H1 (cell line): ENCODE results near the gene CREB3. TPM values are rescaled to one million over a fixed set of nuclear protein-coding genes. Genes with fewer than 3 reads are reported as not detected.

Experiments used
- CTCF ChIA-PET: fragments of 300-600 bp; sonication (Branson Sonifier 250); formaldehyde crosslinking; loops from one replicate; lab custom pipeline; 2021; ENCODE audit not compliant: partially characterized antibody; lab: Charles Lee
- POLR2A ChIA-PET: fragments of 300-600 bp; sonication (Branson Sonifier 250); formaldehyde crosslinking; loops from one replicate; lab custom pipeline; 2021; ENCODE audit warnings: inconsistent platforms; ENCODE audit not compliant: partially characterized antibody; lab: Charles Lee
- DNase-seq, 2 experiments: peaks; one replicate each; pipeline versions ENCODE4 v3.0.0 to v3.0.0-alpha.2; 2010 to 2022; ENCODE audit warnings: low spot score in 2 of 2, low read depth in 1 of 2, mixed read lengths in 1 of 2
- FAIRE-seq: peaks from 2 replicates; lab custom pipeline; 2011; peaks lifted over from hg19 to GRCh38; lab: Jason Lieb, UNC
- H2AFZ ChIP-seq: 2 replicates; pipeline ENCODE4 v1.8.1; 2012; ENCODE audit warnings: low read length, inconsistent platforms
- H2AK5ac ChIP-seq: 2 replicates; pipeline ENCODE4 v1.6.1; 2013; ENCODE audit warnings: low read depth, low read length
- H2BK120ac ChIP-seq: replicated peaks from 2 replicates; pipeline ENCODE3; 2013; ENCODE audit warnings: low read depth, low read length, inconsistent platforms
- H2BK12ac ChIP-seq: 2 replicates; pipeline ENCODE4 v1.6.1; 2013; ENCODE audit warnings: low read depth, low read length
- H2BK15ac ChIP-seq: 2 replicates; pipeline ENCODE4 v1.6.1; 2013; ENCODE audit warnings: low read length
- H2BK20ac ChIP-seq: 2 replicates; pipeline ENCODE4 v1.6.1; 2013; ENCODE audit warnings: low read length
- H2BK5ac ChIP-seq: 2 replicates; pipeline ENCODE4 v1.6.1; 2013; ENCODE audit warnings: low read depth, low read length
- H3K14ac ChIP-seq: 2 replicates; pipeline ENCODE4 v1.6.1; 2013; ENCODE audit warnings: inconsistent platforms; ENCODE audit not compliant: insufficient read length
- H3K18ac ChIP-seq: 2 replicates; pipeline ENCODE4 v1.6.1; 2013; ENCODE audit warnings: low read length; ENCODE audit errors: extremely low read depth
- H3K23ac ChIP-seq: 2 replicates; pipeline ENCODE4 v1.6.1; 2013; ENCODE audit warnings: inconsistent platforms; ENCODE audit not compliant: insufficient read length
- H3K23me2 ChIP-seq: 2 replicates; pipeline ENCODE4 v1.6.1; 2013; ENCODE audit warnings: low read depth, low read length
- H3K27ac ChIP-seq: 2 replicates; pipeline ENCODE4 v1.6.1; 2011; ENCODE audit warnings: low read depth, low read length, inconsistent platforms
- H3K27me3 ChIP-seq, 4 experiments: replicated peaks in 1 of 4; 1 replicate in 1 of 4; 2 replicates in 3 of 4; pipeline versions ENCODE4 v1.6.1 to v1.8.1; 2011 to 2013; ENCODE audit warnings: low read length in 3 of 4, mild to moderate bottlenecking in 3 of 4, inconsistent platforms in 2 of 4, mixed read lengths in 2 of 4, moderate library complexity in 1 of 4; ENCODE audit not compliant: control insufficient read depth in 3 of 4, insufficient read depth in 3 of 4; ENCODE audit errors: extremely low read depth in 1 of 4
- H3K36me3 ChIP-seq, 4 experiments: 2 replicates each; pipeline versions ENCODE4 v1.6.1 to v1.8.1; 2011 to 2013; ENCODE audit warnings: mild to moderate bottlenecking in 4 of 4, low read length in 3 of 4, moderate library complexity in 2 of 4, control low read depth in 1 of 4, inconsistent platforms in 1 of 4; ENCODE audit not compliant: insufficient read depth in 4 of 4, control insufficient read depth in 2 of 4
- H3K4ac ChIP-seq: replicated peaks from 2 replicates; pipeline ENCODE3; 2013; ENCODE audit warnings: low read length, low read depth, mixed read lengths, inconsistent platforms; ENCODE audit not compliant: insufficient read length
- H3K4me1 ChIP-seq, 4 experiments: replicated peaks in 1 of 4; 1 replicate in 1 of 4; 2 replicates in 3 of 4; pipeline versions ENCODE4 v1.6.1 to v1.8.1; 2011 to 2013; ENCODE audit warnings: low read length in 3 of 4, inconsistent platforms in 2 of 4, mixed read lengths in 1 of 4; ENCODE audit not compliant: insufficient read depth in 4 of 4, control insufficient read depth in 3 of 4
- H3K4me2 ChIP-seq, 2 experiments: 2 replicates each; pipeline versions ENCODE4 v1.6.1 to v1.8.1; 2011 to 2013; ENCODE audit warnings: low read depth in 2 of 2, low read length in 2 of 2, control low read depth in 1 of 2, inconsistent platforms in 1 of 2, mild to moderate bottlenecking in 1 of 2; ENCODE audit not compliant: insufficient read depth in 1 of 2
- H3K4me3 ChIP-seq, 4 experiments: fragments of 200-600, 300-600 bp in 1 of 4; sonication (generic), shearing (Covaris generic), sonication (Bioruptor Twin) in 1 of 4; 2 replicates each; pipeline versions ENCODE4 v1.5.1 to v1.8.1; 2011 to 2016; ENCODE audit warnings: low read length in 4 of 4, low read depth in 3 of 4, control low read depth in 2 of 4, inconsistent platforms in 2 of 4, mild to moderate bottlenecking in 2 of 4, mixed read lengths in 1 of 4, moderate library complexity in 1 of 4; ENCODE audit not compliant: insufficient read depth in 2 of 4; ENCODE audit errors: extremely low read depth in 1 of 4
- H3K56ac ChIP-seq: replicated peaks from 2 replicates; pipeline ENCODE3; 2013; ENCODE audit warnings: low read depth, mild to moderate bottlenecking, mixed read lengths, low read length, inconsistent platforms; ENCODE audit not compliant: insufficient read length
- H3K79me1 ChIP-seq: 2 replicates; pipeline ENCODE4 v1.6.1; 2013; ENCODE audit warnings: low read depth, low read length, control low read depth
- H3K79me2 ChIP-seq, 2 experiments: 2 replicates each; pipeline versions ENCODE4 v1.6.1 to v1.8.1; 2012 to 2013; ENCODE audit warnings: low read length in 2 of 2, mild to moderate bottlenecking in 2 of 2, inconsistent platforms in 1 of 2; ENCODE audit not compliant: insufficient read depth in 2 of 2, control insufficient read depth in 1 of 2
- H3K9ac ChIP-seq, 4 experiments: replicated peaks in 1 of 4; 1 replicate in 1 of 4; 2 replicates in 3 of 4; pipeline versions ENCODE4 v1.6.1 to v1.8.1; 2011 to 2013; ENCODE audit warnings: low read depth in 3 of 4, low read length in 3 of 4, control low read depth in 2 of 4, mild to moderate bottlenecking in 2 of 4, moderate library complexity in 2 of 4, inconsistent platforms in 1 of 4; ENCODE audit errors: extremely low read depth in 1 of 4
- H3K9me3 ChIP-seq, 2 experiments: 2 replicates each; pipeline versions ENCODE4 v1.6.1 to v1.8.1; 2012 to 2013; ENCODE audit warnings: mild to moderate bottlenecking in 2 of 2, moderate library complexity in 2 of 2, control low read depth in 1 of 2, inconsistent platforms in 1 of 2, low read depth in 1 of 2, low read length in 1 of 2, mixed read lengths in 1 of 2; ENCODE audit not compliant: insufficient read depth in 2 of 2
- H4K20me1 ChIP-seq, 2 experiments: replicated peaks in 1 of 2; 2 replicates each; pipeline versions ENCODE3 to v1.8.1; 2011 to 2013; ENCODE audit warnings: inconsistent platforms in 2 of 2, low read length in 2 of 2, mild to moderate bottlenecking in 1 of 2; ENCODE audit not compliant: insufficient read depth in 2 of 2, control insufficient read depth in 1 of 2
- H4K5ac ChIP-seq: 2 replicates; pipeline ENCODE4 v1.6.1; 2013; ENCODE audit warnings: low read length, low read depth, mixed read lengths, inconsistent platforms; ENCODE audit not compliant: insufficient read length
- H4K8ac ChIP-seq: 2 replicates; pipeline ENCODE4 v1.8.0; 2013; ENCODE audit warnings: mild to moderate bottlenecking, moderate library complexity, low read length, inconsistent platforms; ENCODE audit not compliant: insufficient read depth; ENCODE audit errors: extremely low read depth
- H4K91ac ChIP-seq: replicated peaks from 2 replicates; pipeline ENCODE3; 2013; ENCODE audit warnings: low read length, mixed read lengths, inconsistent platforms; ENCODE audit not compliant: insufficient read length
- BACH1 ChIP-seq: IDR thresholded peaks from 2 replicates; pipeline ENCODE4 v1.6.1; 2012; ENCODE audit warnings: low read length, improper control_type of control experiment
- GABPA ChIP-seq: IDR thresholded peaks from 2 replicates; pipeline ENCODE4 v1.6.1; 2011; ENCODE audit warnings: mild to moderate bottlenecking, low read length, moderate library complexity, borderline replicate concordance; ENCODE audit not compliant: insufficient read depth
- RXRA ChIP-seq: IDR thresholded peaks from 2 replicates; pipeline ENCODE4 v1.6.1; 2011; ENCODE audit warnings: low read depth, mild to moderate bottlenecking, low read length, moderate library complexity; ENCODE audit not compliant: insufficient read depth
- SRF ChIP-seq: IDR thresholded peaks from 2 replicates; pipeline ENCODE4 v1.6.1; 2011; ENCODE audit warnings: mild to moderate bottlenecking, low read depth, low read length, moderate library complexity
- WGBS, 2 experiments: shearing (Covaris generic) in 1 of 2; methylation state at CpG; one replicate each; pipeline versions ENCODE4 v1.1.6 to v1.1.7; 2013 to 2015; ENCODE audit warnings: low lambda C conversion rate in 2 of 2, mixed read lengths in 2 of 2, inconsistent platforms in 1 of 2, low coverage in 1 of 2, missing lambda C conversion rate in 1 of 2; ENCODE audit not compliant: insufficient replicate concordance in 2 of 2, insufficient coverage in 1 of 2, insufficient read length in 1 of 2; ENCODE audit errors: extremely low coverage in 1 of 2, missing lambda C conversion rate in 1 of 2; 5-methylcytosine and 5-hydroxymethylcytosine counted together
- polyA plus RNA-seq, 7 experiments: library from polyadenylated mRNA; depleted of rRNA in 3 of 7; stranded (reverse) in 5 of 7; unstranded in 2 of 7; fragments of >200 nt in 5 of 7; fragments of 200-250 nt in 2 of 7; gene quantifications; 1 replicate in 5 of 7; 2 replicates in 1 of 7; 4 replicates in 1 of 7; pipeline versions ENCODE4 v1.2.1 to v1.2.3, GENCODE V29; 2011 to 2013; ENCODE audit warnings: missing spikeins in 2 of 7, mixed read lengths in 2 of 7
- total RNA-seq: library from RNA; stranded (reverse); fragmentation: NEBNext Ultra II Directional; extraction: Animal tissue kit (Norgen Biotek cat#: 25700); gene quantifications from 2 replicates; pipeline ENCODE4 v1.2.1, GENCODE V29; 2021

Gene CREB3
- total and polyA plus RNA-seq, 2 of the 8 experiments (the other 6 are each of a cell fraction or from before 2014, with no cell fraction given), result 24.4 to 25.7 TPM

DNA sequence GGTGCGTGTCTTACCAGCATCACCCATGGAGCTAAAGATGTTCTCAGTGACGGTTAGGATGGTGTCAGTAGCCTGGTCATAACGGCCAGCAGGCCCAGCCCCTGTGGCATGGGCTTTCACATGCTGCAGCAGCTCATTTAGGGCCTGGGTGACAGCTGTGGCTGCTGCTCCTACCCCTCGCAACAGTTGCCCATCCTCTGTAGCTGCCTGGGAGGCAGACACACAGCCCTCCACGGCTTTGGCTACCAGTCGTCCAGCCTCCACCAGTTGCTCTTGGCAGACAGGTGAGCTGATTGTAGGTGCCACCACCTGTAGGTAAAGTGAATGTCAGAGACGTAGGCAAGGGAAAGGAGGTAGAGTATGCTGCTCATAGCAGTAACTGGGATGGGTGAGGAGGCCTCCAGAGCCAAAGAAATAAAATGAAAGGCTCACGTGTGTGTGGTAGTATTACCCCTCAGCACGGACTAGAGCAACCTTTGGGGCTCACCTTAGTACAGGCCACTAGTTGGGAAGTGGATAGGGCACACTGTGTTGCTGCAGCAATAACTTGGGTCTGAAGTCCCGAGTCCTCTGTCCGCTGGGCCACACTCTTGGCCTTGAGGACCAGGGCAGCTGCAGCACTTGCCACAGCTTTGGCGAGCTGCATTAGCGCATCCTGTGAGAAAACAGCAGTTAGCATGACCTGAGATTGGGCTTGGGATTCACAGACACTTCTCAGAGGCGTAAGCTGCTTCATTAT lies 15.2 kb upstream of the CREB3 start:
- no peak for FAIRE-seq
- Histone ChIP-seq H3K27ac (no peak overlapping the region), H2AFZ (no peak overlapping the region), H2BK5ac (no peak overlapping the region), H4K20me1 (peaks cover 0 to 2% of the 10 kb centered on the region in 2 experiments), H3K27me3 (no peaks in the 10 kb centered on the region), H3K79me2 (no peaks in the 10 kb centered on the region), H3K9ac (no peak overlapping the region), H3K4me3 (no peak overlapping the region), H3K14ac (no peak overlapping the region), H2AK5ac (no peak overlapping the region), H3K79me1 (peaks cover 3% of the 10 kb centered on the region; the same call in 1 of the 2 replicates), H3K4me1 (no peaks in the 10 kb centered on the region), H4K8ac (no peak overlapping the region; the same call in 1 of the 2 replicates), H3K18ac (no peak overlapping the region), H2BK15ac (no peak overlapping the region), H2BK120ac (no peak overlapping the region), H3K23ac (no peak overlapping the region), H2BK20ac (no peak overlapping the region), H3K9me3 (no peaks in the 10 kb centered on the region), H3K56ac (no peak overlapping the region), H4K91ac (no peak overlapping the region), H3K4ac (no peak overlapping the region), H2BK12ac (no peak overlapping the region), H3K4me2 (no peak overlapping the region), H4K5ac (no peak overlapping the region), H3K36me3 (peaks cover 33 to 91% (median 64%) of the 10 kb centered on the region in 4 experiments), H3K23me2 (no peaks in the 10 kb centered on the region)
- DNase-seq, result no peak
- 93% methylated on average over 14 of the region's 14 CpGs; no CpG with 5 or more reads in 1 of the 2 experiments for WGBS, 2 experiments
- ChIA-PET CTCF (interaction anchor here (0.7 to 13.8 kb wide), 10 partner anchors 9 to 71 kb away, joined by 3 to 198 read pairs (median 4); partner anchors contain the start of genes ARHGEF39, CCDC107, CREB3 and RMRP), POLR2A (interaction anchor here (0.8 to 10.5 kb wide), 6 partner anchors 10 to 27 kb away, joined by 3 to 51 read pairs (median 7); partner anchors contain the start of genes CREB3 and TLN1)
- TF ChIP-seq SRF, result no peak
- TF ChIP-seq RXRA, result no peak
- no peak for TF ChIP-seq GABPA
- no peak for TF ChIP-seq BACH1
